HepG2 (cell line): ENCODE data around the gene ZMYND10. TPM values are rescaled to one million over a fixed set of nuclear protein-coding genes. Genes with fewer than 3 reads are reported as not detected.

Experiments used
- ATAC-seq: fragments of 200-7000 bp; cut with Tn5 transposase; 3 replicates; pipeline ENCODE4 v1.9.1; 2020; ENCODE audit warnings: mild to moderate bottlenecking, moderate library complexity
- BruUV-seq: library from RNA; stranded (reverse); fragments of 400-500 nt; replicated peaks from 2 replicates; lab custom pipeline; 2021; lab: Mats Ljungman, UMichigan
- CTCF ChIA-PET: fragments of 300-600 bp; formaldehyde crosslinking; extraction: SDS; loops from one replicate; lab custom pipeline; 2021; ENCODE audit warnings: low total read pairs, inconsistent platforms, low intra/inter-chr PET ratio; lab: Yijun Ruan, JAX
- POLR2A ChIA-PET: fragments of 350-600 bp; sonication (Branson Sonifier 250); formaldehyde crosslinking; loops from one replicate; lab custom pipeline; 2020; ENCODE audit warnings: antibody characterized with exemption, inconsistent platforms; lab: Yijun Ruan, JAX
- DNase-seq: peaks from one replicate; pipeline ENCODE4 v3.0.0-alpha.2; 2015; ENCODE audit warnings: low spot score
- FAIRE-seq: peaks from 3 replicates; lab custom pipeline; 2011; peaks lifted over from hg19 to GRCh38; lab: Jason Lieb, UNC
- H2AFZ ChIP-seq: one replicate; pipeline ENCODE4 v1.6.1; 2011; ENCODE audit warnings: low read length, inconsistent platforms
- H3K27ac ChIP-seq: fragments of 300-600 bp; 3 replicates; pipeline ENCODE4 v1.8.0; 2011; ENCODE audit warnings: mixed run types, mild to moderate bottlenecking, mixed read lengths, low read length, inconsistent platforms; ENCODE audit not compliant: insufficient read depth; ENCODE audit errors: extremely low read length
- H3K27me3 ChIP-seq, 2 experiments: fragments of 200-600 bp in 1 of 2; 2 replicates in 1 of 2; 3 replicates in 1 of 2; pipeline versions ENCODE4 v1.6.0 to v1.8.0; 2011; ENCODE audit warnings: low read length in 2 of 2, mild to moderate bottlenecking in 2 of 2, moderate library complexity in 2 of 2, inconsistent platforms in 1 of 2; ENCODE audit not compliant: insufficient read depth in 2 of 2, control insufficient read depth in 1 of 2
- H3K36me3 ChIP-seq, 2 experiments: fragments of 200-600 bp in 1 of 2; replicated peaks in 1 of 2; 2 replicates in 1 of 2; 3 replicates in 1 of 2; pipeline versions ENCODE4 v1.5.1 to v1.8.0; 2011; ENCODE audit warnings: low read length in 2 of 2, inconsistent platforms in 1 of 2; ENCODE audit not compliant: insufficient read depth in 2 of 2, control insufficient read depth in 1 of 2
- H3K4me1 ChIP-seq: 2 replicates; pipeline ENCODE4 v1.5.1; 2012; ENCODE audit warnings: low read length, inconsistent platforms; ENCODE audit not compliant: insufficient read depth
- H3K4me2 ChIP-seq: 2 replicates; pipeline ENCODE4 v1.6.0; 2011; ENCODE audit warnings: low read depth, low read length, inconsistent platforms
- H3K4me3 ChIP-seq, 3 experiments: fragments of 200-600 bp in 1 of 3; sonication (generic), shearing (Covaris generic) in 1 of 3; replicated peaks in 1 of 3; 2 replicates each; pipeline ENCODE4 v1.5.1; 2011 to 2016; ENCODE audit warnings: low read length in 3 of 3, inconsistent platforms in 2 of 3, low read depth in 2 of 3, mild to moderate bottlenecking in 2 of 3, control low read depth in 1 of 3, mixed read lengths in 1 of 3; ENCODE audit not compliant: insufficient read depth in 1 of 3
- H3K79me2 ChIP-seq: one replicate; pipeline ENCODE4 v1.6.1; 2011; ENCODE audit warnings: low read length, inconsistent platforms; ENCODE audit not compliant: insufficient read depth
- H3K9ac ChIP-seq: 2 replicates; pipeline ENCODE4 v1.6.0; 2011; ENCODE audit warnings: mild to moderate bottlenecking, low read depth, low read length, inconsistent platforms; ENCODE audit not compliant: insufficient read depth
- H3K9me3 ChIP-seq: 2 replicates; pipeline ENCODE4 v1.5.1; 2012; ENCODE audit warnings: mild to moderate bottlenecking, low read length
- H4K20me1 ChIP-seq: 2 replicates; pipeline ENCODE4 v1.6.0; 2011; ENCODE audit warnings: inconsistent platforms, mild to moderate bottlenecking, low read length, moderate library complexity; ENCODE audit not compliant: insufficient read depth
- AKAP8 ChIP-seq: sonication (generic); formaldehyde crosslinking; IDR thresholded peaks from 2 replicates; pipeline ENCODE4 v1.5.1; 2020; ENCODE audit warnings: mild to moderate bottlenecking, missing genetic modification reagents
- CERS6 ChIP-seq: sonication (generic); formaldehyde crosslinking; IDR thresholded peaks from 2 replicates; pipeline ENCODE4 v1.5.0; 2020; ENCODE audit warnings: missing genetic modification reagents
- CREM ChIP-seq, 2 experiments: sonication (generic) in 1 of 2; formaldehyde crosslinking in 1 of 2; IDR thresholded peaks; 2 replicates each; pipeline versions ENCODE4 v1.4.0 to v1.6.1; 2016 to 2020; ENCODE audit warnings: antibody characterized with exemption in 1 of 2, mild to moderate bottlenecking in 1 of 2, missing genetic modification reagents in 1 of 2
- JDP2 ChIP-seq: sonication (generic); formaldehyde crosslinking; IDR thresholded peaks from 2 replicates; pipeline ENCODE4 v1.8.1; 2022; ENCODE audit warnings: missing genetic modification reagents, borderline replicate concordance
- LCORL ChIP-seq, 2 experiments: fragments of 450-650 bp in 1 of 2; sonication (generic) in 1 of 2; formaldehyde crosslinking in 1 of 2; IDR thresholded peaks; 2 replicates each; pipeline versions ENCODE4 v1.5.0 to v1.6.1; 2017 to 2020; ENCODE audit warnings: antibody characterized with exemption in 1 of 2, missing genetic modification reagents in 1 of 2
- NONO ChIP-seq, 2 experiments: fragments of 450-650 bp in 1 of 2; sonication (generic) in 1 of 2; formaldehyde crosslinking in 1 of 2; IDR thresholded peaks in 1 of 2; conservative IDR thresholded peaks in 1 of 2; 2 replicates each; pipeline versions ENCODE4 v1.6.1 to v1.8.0; 2017 to 2022; ENCODE audit warnings: mild to moderate bottlenecking in 1 of 2, missing genetic modification reagents in 1 of 2, moderate library complexity in 1 of 2
- PAXIP1 ChIP-seq: sonication (generic); formaldehyde crosslinking; conservative IDR thresholded peaks from 2 replicates; pipeline ENCODE4 v1.4.0; 2020; ENCODE audit warnings: mild to moderate bottlenecking, missing genetic modification reagents, moderate library complexity
- RFX1 ChIP-seq: fragments of 450-650 bp; IDR thresholded peaks from 2 replicates; pipeline ENCODE4 v1.6.1; 2017
- RXRA ChIP-seq: sonication (generic); formaldehyde crosslinking; IDR thresholded peaks from 2 replicates; pipeline ENCODE4 v1.5.1; 2020; ENCODE audit warnings: missing genetic modification reagents
- THAP11 ChIP-seq: IDR thresholded peaks from 2 replicates; pipeline ENCODE4 v1.6.1; 2016; ENCODE audit warnings: missing biosample characterization, missing genetic modification reagents
- ZC3H13 ChIP-seq: sonication (generic); formaldehyde crosslinking; IDR thresholded peaks from 2 replicates; pipeline ENCODE4 v1.8.1; 2023; ENCODE audit warnings: mild to moderate bottlenecking, missing genetic modification reagents, moderate library complexity
- ZFP36L2 ChIP-seq: sonication (generic); formaldehyde crosslinking; IDR thresholded peaks from 2 replicates; pipeline ENCODE4 v1.4.0; 2020; ENCODE audit warnings: missing genetic modification reagents
- ZNF446 ChIP-seq: sonication (generic); formaldehyde crosslinking; IDR thresholded peaks from 2 replicates; pipeline ENCODE4 v1.5.0; 2020; ENCODE audit warnings: mild to moderate bottlenecking, missing genetic modification reagents
- ZSCAN21 ChIP-seq: sonication (generic); formaldehyde crosslinking; IDR thresholded peaks from 2 replicates; pipeline ENCODE4 v1.8.0; 2022; ENCODE audit warnings: mild to moderate bottlenecking, missing genetic modification reagents, moderate library complexity, borderline replicate concordance
- WGBS: methylation state at CpG from one replicate; pipeline ENCODE4 v1.1.6; 2017; ENCODE audit warnings: low lambda C conversion rate; 5-methylcytosine and 5-hydroxymethylcytosine counted together
- in situ Hi-C: cut with HindIII; loops from 2 replicates; pipeline ENCODE4 v1.10.0; 2017; ENCODE audit warnings: low pct_unique_long_range_greater_than_20kb; ENCODE audit not compliant: extremely low pct_ligation_motif_present
- intact Hi-C: fragments of 100-400 bp; cut with micrococcal nuclease; formaldehyde crosslinking; loops from one replicate; pipeline ENCODE4 v1.10.0; 2022; ENCODE audit not compliant: unreplicated experiment
- polyA plus RNA-seq, 8 experiments: library from polyadenylated mRNA; depleted of rRNA in 3 of 8; stranded (reverse) in 7 of 8; unstranded in 1 of 8; fragments of >200 nt; fragmentation: Illumina TruSeq in 4 of 8; extraction: Trizol in 4 of 8; gene quantifications; 2 replicates each; pipeline versions ENCODE4 v1.2.1 to v1.2.3, GENCODE V29; 2011 to 2016; ENCODE audit warnings: low read depth in 4 of 8, missing spikeins in 1 of 8, mixed read lengths in 1 of 8; ENCODE audit not compliant: insufficient read depth in 1 of 8
- total RNA-seq, 5 experiments: library from RNA; depleted of rRNA; stranded (reverse); fragments of >200 nt; fragmentation: Illumina TruSeq; extraction: Trizol; gene quantifications; 2 replicates each; pipeline ENCODE4 v1.2.3, GENCODE V29; 2016; ENCODE audit warnings: low read depth in 1 of 5

The ZMYND10 gene
- total and polyA plus RNA-seq, 2 of the 13 experiments (the other 11 are each of a cell fraction or from before 2014, with no cell fraction given): 0.60 to 0.74 TPM

GRCh38 chr3:50352781-50353180 is 7.2 kb upstream of the ZMYND10 start:
- POLR2A ChIA-PET: interaction anchor here (1.9 kb wide), 1 partner anchor 15 kb away, joined by 6 read pairs; no protein-coding TSS in a partner anchor
- CTCF ChIA-PET: no interaction called here
- TSS peak; percentile 51 for BruUV-seq

GRCh38 chr3:50351323-50351697 is 5.8 kb upstream of the ZMYND10 start:
- ATAC-seq: no peak
- H3K9ac ChIP-seq: peak overlapping the region; percentile 76
- peaks cover 22% of the 10 kb centered on the region for H3K79me2 ChIP-seq
- H4K20me1 ChIP-seq: peaks cover 7% of the 10 kb centered on the region
- H3K36me3 ChIP-seq: peaks cover 10 to 44% of the 10 kb centered on the region in 2 experiments
- no peak overlapping the region for H3K27ac ChIP-seq
- no TSS peak for BruUV-seq
- no peak overlapping the region for H2AFZ ChIP-seq
- no peak for FAIRE-seq
- ChIA-PET CTCF (no interaction called here), POLR2A (interaction anchor here (1.0 to 2.7 kb wide), 9 partner anchors 8 to 218 kb away, joined by 3 to 60 read pairs (median 5); partner anchors contain the start of genes HEMK1, HYAL1, HYAL3 and NAA80)
- DNase-seq: no peak
- peaks cover 58% of the 10 kb centered on the region for H3K4me1 ChIP-seq
- in situ Hi-C loops (no loop called here), intact Hi-C loops (no loop called here)
- H3K4me2 ChIP-seq: peak overlapping the region; percentile 99
- peak overlapping the region; percentile 68 to 85 (median 77) for H3K4me3 ChIP-seq
- TF ChIP-seq LCORL (IDR thresholded peaks at IDR 0.05): no peak
- TF ChIP-seq LCORL (CRISPR knock-in tag; IDR thresholded peaks at IDR 0.05): peak; percentile 0; the same call in 1 of the 2 replicates
- TF ChIP-seq ZC3H13: 0 out of 2 replicates have a peak, but pooled peaks have one; percentile 29
- no peak for TF ChIP-seq JDP2 (CRISPR knock-in tag)
- 0 out of 2 replicates have a peak, but pooled peaks have one; percentile 22 for TF ChIP-seq ZSCAN21
- TF ChIP-seq CREM (IDR thresholded peaks at IDR 0.05): peak; percentile 46; the same call in 1 of the 2 replicates
- TF ChIP-seq CREM (CRISPR knock-in tag; IDR thresholded peaks at IDR 0.05): no peak
- TF ChIP-seq NONO (IDR thresholded peaks at IDR 0.05): no peak
- TF ChIP-seq NONO (CRISPR knock-in tag; conservative IDR thresholded peaks at IDR 0.05): 0 out of 2 replicates have a peak, but pooled peaks have one; percentile 48
- no peak for TF ChIP-seq PAXIP1
- TF ChIP-seq ZNF446 (CRISPR knock-in tag): no peak
- 0 out of 2 replicates have a peak, but pooled peaks have one; percentile 11 for TF ChIP-seq AKAP8 (CRISPR knock-in tag)
- no peak for TF ChIP-seq ZFP36L2 (CRISPR knock-in tag)
- no peak for TF ChIP-seq RFX1
- 0 out of 2 replicates have a peak, but pooled peaks have one; percentile 35 for TF ChIP-seq CERS6
- WGBS: 36% methylated on average over 4 of the region's 11 CpGs
- no peaks in the 10 kb centered on the region for H3K9me3 ChIP-seq
- H3K27me3 ChIP-seq: no peaks in the 10 kb centered on the region

More at GRCh38 chr3:50352781-50353180, 7.2 kb upstream of the ZMYND10 start:
- no peaks in the 10 kb centered on the region for H3K27me3 ChIP-seq
- DNase-seq: no peak
- H3K9me3 ChIP-seq: no peaks in the 10 kb centered on the region
- H2AFZ ChIP-seq: no peak overlapping the region
- intact Hi-C loops (no loop called here), in situ Hi-C loops (no loop called here)
- H3K79me2 ChIP-seq: peaks cover 36% of the 10 kb centered on the region
- no peak for FAIRE-seq
- H3K4me3 ChIP-seq: no peak overlapping the region
- TF ChIP-seq THAP11 (CRISPR knock-in tag) (peak; percentile 17; the same call in 1 of the 2 replicates), RXRA (CRISPR knock-in tag) (no peak)
- peaks cover 59% of the 10 kb centered on the region for H3K4me1 ChIP-seq
- no peak for ATAC-seq
- no peak overlapping the region for H3K9ac ChIP-seq
- WGBS: 67% methylated on average over 2 of the region's 2 CpGs
- H3K36me3 ChIP-seq: peaks cover 13 to 41% of the 10 kb centered on the region in 2 experiments
- H3K4me2 ChIP-seq: no peak overlapping the region
- H4K20me1 ChIP-seq: peaks cover 18% of the 10 kb centered on the region
- no peak overlapping the region for H3K27ac ChIP-seq
